ENCODE measurements around the gene IDH3B.
A peak's percentile ranks its signal among the peaks of the same experiment; 100 is the strongest.
"Not testable (repeated sequence)": the region's sequence is repeated elsewhere in the genome, so short reads cannot be mapped to it uniquely, and the experiment has no call there.

The IDH3B gene

DNA sequence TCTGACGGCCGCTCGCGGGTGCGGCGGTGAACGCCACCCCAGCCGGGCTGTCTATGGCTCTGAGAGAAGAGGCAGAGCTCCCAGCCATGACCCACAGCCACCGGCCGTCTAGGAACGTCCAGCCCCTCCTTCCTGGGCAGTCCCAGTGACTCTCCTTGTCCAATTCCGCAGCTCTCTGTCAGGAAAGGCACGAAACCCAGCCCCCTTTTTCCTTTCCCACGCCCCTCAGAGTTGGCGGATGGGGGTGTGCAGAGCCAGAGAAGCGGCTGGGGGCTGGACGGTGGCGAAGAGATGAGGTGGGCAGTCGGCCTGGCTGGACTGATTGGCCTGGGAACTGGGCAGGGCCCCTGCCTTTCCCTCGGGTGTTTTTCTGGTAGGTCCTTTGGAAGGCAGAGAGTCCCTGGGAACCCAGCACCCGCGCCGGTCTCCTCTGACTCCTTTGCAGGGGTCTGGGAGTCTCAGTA is 30.0 kb upstream of the IDH3B start:
- no peak for DNase-seq

DNA sequence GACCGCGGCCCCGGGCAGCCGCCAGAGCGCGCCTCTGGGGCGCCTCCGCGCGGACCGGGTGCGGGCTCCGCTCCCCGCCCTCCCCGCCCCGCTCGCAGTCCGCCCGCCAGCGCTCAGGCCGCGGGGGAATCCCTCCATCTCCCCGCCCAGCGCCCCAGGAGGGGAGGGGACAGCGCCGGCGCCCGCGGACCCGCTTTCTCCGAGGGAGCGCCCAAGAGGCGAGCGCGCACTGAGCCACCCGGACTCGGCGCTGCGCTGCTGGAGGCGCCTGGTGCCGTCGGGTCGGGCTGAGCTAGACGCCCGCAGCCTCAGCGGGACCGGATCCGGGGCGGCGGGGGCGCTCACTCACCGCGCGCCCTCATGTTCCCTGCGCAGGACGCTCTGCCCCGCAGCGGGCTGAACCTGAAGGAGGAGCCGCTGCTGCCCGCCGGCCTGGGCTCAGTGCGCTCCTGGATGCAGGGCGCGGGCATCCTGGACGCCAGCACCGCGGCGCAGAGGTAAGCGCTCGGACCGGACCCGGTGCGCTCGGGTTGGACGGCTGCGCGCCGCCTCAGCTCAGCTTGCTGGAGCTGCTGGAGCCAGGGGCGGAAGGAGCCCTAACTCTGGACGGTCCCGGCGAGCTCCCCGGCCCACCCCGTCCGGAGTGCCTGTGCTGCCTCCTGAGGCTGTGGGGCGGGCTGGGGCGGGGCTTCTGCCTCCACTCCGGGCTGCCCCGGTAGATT is 29.4 kb upstream of the IDH3B start:
- DNase-seq = peak; percentile 24 to 47 (median 41)

DNA sequence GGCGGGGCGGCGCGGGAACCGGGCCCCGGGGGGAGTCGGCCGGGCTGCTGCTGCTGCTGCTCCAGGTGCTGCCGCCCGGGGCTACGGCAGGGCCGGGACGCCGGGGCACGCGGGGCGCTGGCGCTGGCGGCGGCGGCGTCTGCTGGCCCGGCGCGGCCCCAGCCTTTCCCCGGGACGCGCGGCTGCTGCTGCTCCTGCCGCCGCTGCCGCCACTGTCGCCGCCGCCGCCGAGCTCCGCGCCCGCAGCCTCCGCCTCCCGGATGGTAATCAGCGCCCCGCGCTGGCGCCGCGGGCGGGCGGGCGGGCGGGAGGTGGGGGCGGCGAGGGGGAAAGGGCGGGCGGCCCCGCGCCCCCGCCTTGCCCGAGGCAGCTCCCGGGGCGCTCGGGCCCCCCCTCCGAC is 28.9 kb upstream of the IDH3B start:
- peak in 3 of 6 experiments; percentile 22 to 47 (median 27) for DNase-seq

DNA sequence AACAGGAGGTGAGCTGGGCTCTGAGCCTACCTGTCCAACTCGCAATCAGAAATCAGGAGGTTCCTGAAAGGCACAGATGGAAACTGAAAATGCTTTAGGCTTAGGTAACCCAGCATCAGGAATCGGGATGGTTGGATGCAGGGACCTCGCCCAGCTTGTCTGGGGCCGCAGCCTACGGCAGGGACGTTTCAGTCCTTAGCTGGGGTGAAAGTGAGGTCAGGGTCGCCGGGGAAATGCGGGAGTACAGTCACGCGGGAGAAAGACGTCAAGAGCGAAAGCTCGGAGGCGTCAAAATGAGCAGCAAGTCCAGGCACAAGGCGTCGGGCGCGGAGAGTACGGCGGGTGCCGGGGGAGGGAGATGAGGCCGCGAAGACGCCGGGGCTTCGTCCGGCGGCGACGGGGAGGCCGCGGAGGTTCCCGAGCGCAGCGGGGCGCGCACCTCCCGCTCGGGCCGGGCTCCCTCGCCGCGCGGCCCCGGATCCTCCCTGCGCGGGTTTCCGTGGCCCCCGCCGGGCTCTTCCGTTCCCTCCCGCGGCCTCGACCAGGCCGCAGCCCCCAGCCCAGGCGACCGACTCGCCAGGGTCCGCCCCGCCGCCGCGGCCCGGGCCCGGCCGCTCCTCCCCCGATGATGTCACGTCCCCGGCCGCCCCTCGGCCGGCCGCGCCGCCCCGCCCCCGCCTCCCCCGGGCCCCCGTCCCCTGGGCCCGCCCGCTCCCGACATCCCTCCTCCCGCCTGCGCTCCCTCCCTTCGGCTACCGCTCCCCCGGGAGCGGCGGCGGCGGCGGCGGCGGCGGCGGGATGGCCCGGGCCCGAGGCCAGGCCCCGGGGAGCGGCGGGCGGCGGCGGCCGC is 28.2 kb upstream of the IDH3B start, which contains the start of gene EBF4:
TSS of gene EBF4 (plus strand) at position 745 of the 850 bp plus-strand sequence. CDS start 866 bp downstream, outside the sequence.
- DNase-seq = peak in 3 of 6 experiments; percentile 17 to 42 (median 21)

DNA sequence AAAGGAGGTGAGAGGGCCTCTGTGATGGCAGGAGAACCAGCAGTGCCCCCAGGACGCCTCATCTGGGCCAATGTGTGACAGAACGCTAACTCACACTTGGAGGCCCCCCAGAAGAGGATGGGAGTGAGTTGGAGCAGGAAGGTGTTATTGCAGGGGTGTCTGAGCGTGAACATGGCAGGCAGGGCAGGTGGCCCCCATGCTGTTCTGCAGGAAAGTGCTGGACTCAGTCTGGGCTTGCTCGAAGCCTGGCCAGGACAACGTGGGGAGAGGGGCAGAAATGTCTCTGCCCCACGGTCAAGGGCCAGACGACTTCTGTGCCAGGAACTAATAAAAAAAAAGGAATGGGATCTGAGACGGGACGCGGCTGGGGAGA is 27.6 kb upstream of the IDH3B start:
- DNase-seq = no peak

DNA sequence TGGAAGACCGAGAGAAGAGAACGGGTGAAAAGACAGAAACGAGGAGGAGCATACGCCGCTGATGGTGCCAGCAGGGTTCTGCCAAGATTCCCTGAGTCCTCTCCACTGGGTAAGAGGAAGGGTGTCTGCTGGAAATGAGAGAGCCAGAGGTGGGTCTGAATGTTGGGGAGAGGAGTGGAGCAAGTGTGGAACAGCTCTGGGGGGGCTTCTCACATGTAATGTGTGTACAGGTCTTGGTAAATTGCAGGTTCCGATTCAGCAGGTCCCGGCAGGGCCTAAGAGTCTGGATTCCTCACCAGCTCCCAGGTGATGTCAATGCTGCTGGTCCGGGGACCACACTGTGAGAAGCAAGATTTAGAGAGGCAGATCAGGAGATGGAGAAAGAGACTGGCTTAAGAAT is 27.1 kb upstream of the IDH3B start:
- no peak for DNase-seq

DNA sequence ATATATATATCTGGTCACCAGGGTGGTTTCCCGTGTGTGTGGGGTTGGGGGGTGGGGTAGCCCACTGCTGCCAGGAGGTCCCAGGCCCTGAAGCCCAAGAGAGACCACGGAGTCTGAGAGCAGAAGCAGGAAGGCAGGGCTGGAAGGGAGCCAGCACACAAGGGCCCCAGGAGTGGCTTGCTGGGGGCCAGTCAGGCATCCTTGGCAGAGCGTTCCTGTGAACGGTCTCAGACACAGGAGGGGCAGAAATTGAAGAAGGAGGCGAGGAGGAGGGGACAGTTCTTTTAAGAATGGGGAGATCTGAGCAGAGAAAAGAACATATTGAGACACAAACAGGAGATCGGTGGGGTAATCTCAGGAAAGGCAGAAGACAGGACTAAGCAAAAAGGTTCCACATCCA is 26.7 kb upstream of the IDH3B start:
- no peak for DNase-seq

DNA sequence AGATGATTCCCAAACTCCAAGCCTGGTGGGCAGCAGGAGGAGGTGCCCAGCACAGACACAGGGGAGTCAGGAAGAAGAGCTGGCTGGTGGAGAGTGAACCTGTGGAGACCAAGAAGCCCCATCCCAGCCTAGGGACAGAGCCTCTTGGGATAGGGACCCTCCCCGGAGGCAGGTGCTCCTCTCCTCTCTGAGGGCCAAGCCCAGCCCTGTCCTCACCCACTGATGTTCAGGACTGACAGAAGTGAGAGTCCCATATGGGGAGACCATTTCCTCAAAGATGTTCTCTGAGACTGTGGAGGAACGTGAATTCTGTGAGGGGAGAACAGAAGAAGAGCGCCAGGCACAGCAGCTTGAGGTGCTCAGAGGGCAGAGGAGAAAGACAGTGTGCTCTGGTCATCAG is 26.2 kb upstream of the IDH3B start:
- no peak for DNase-seq

DNA sequence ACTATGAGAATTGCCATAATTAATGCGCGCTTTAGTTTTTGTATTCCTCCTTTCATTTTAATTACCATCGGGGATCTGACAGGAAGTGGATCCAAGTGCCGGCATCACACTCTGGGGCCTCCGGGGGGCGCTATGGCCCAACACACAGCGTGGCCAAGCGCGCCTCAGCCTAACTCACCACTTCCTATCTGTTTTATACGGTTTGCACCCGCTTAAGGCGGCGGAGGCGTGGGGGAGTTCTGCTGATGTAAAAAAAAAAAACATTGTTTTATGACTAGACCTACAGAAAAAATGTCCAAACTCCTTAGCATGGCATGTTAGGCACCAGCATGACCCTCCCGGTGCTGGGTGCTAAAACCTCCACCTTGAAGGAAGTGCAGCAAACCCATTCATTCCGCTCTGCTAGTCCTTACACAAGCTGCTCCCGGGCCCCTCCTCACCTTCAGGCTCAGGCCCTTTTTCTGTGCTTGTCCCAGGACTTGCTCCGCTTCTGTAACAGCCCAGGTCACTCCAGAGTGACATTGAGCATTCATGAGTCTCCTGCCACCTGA is 24.1 kb upstream of the IDH3B start:
- DNase-seq = peak; percentile 63 to 85 (median 69)

DNA sequence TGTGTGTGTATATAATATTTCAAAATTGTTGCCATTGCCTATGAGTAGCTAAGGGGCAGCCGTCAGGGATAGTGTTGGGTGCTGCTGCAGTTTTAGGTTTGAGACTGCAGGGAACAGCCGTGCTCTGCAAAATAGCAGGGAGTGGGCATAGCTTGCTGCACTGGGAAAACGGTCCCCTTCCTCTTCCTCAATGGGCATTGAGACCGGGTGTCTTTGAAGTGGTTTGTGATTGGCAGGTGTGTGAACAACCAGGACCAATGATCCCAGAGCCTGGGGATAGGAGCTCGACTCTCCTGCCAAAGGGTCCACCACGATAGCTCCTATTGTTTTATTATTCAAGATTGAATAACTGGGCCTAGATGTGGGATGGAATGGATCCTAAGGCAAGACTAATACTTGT is 23.5 kb upstream of the IDH3B start:
- no peak for DNase-seq

DNA sequence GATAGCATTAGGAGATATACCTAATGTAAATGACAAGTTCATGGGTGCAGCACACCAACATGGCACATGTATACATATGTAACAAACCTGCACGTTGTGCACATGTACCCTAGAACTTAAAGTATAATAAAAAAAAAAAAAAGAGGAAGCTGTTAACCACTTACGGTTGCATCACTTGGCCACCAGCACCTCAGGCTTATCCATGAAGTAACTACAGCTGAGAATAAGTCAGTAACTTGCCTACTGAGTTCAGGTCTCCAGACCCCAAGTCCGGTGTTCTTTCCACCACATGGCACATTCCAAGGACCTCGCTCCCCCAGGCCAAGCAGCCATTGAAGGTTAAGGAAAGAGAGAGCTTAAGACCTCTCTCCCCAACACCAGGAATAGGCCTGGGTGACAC is 20.8 kb upstream of the IDH3B start:
- DNase-seq = not testable (repeated sequence)

DNA sequence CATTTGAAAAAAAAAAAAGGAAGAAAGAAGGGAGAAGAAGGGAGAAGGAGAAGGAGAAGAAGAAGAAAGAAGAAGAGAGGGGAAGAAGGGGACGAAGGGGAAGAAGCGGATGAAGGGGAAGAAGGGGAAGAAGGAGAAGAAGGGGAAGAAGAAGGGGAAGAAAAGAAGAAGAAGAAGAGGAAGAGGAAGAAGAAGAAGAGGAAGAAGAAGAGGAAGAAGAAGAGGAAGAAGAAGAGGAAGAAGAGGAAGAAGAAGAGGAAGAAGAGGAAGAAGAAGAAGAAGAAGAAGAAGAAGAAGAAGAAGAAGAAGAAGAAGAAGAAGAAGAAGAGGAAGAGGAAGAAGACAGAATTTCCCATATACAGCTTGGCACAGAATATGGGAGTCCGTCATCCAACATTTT is 18.0 kb upstream of the IDH3B start:
- not testable (repeated sequence) for DNase-seq

DNA sequence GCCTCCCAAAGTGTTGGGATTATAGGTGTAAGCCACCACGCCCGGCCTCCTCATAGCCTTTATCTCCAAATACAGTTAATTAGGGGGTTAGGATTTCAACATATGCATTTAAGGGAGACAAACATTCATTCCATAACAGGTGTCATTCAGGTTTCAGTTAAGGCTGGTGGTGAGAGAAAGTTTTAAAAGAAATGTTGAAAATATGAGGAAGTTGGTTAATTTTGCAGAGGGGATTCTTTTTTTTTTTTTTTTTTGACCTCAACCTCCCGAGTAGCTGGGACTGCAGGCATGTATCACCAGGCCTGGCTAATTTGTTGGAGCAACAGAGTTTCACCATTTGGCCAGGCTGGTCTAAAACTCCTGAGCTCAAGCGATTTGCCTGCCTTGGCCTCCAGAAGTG is 16.0 kb upstream of the IDH3B start:
- no peak for DNase-seq

DNA sequence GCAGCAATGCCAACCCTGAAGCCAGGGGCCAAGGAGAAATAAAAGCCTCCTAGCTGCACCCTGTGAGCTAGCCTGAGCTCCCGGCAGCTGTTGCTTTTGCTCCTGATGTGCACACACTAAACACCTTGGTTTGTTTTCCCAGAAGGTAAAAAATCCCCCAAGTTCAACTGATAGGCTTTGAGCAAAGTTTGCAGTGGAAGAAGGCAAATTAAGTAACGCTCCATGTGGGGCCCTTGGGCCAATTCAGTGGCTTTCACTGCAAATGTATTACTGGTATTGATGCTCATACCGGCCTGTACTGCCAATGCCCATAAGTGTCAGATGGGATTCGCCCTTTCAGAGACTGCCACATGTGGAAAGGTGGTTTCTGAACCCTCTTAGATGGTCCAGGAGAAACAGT is 9.4 kb upstream of the IDH3B start:
- DNase-seq = no peak

DNA sequence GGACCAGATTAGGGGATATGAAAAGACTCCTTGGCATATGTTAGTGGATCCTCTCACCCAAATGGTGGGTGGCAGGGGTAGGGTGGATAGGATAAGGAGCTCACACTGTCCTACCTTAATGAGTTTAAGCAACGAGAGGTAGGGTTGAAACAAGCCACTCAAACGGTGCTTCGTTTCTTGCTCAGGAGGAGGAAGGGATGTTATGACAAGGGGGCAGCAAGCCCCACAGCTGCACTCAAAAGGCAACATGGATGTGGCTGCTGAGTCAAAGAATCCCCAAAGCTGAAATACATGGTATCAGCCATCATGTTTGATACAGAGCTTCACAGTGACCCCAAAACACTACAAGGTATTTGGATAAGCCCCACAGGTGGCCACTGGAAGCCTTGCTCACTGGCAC is 8.4 kb upstream of the IDH3B start:
- no peak for DNase-seq

DNA sequence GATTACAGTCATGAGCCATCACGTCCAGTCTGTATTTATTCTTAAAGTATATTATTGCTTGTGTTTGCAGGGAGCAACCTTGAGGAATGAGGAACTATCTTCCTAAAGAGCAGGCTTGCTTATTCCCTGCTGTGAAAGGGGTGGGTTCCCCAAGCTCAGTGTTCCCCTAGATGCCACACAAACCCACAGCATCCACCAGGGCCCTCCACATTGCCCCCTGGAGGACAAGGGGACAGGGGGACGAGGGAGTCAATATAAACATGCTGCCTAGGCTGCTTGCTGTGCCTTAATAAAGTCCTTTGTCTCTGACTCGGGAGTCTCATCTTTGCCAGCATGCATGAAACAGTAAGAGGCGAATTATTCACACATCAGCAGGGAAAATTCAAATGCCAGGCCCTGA is 8.0 kb upstream of the IDH3B start:
- no peak for DNase-seq

DNA sequence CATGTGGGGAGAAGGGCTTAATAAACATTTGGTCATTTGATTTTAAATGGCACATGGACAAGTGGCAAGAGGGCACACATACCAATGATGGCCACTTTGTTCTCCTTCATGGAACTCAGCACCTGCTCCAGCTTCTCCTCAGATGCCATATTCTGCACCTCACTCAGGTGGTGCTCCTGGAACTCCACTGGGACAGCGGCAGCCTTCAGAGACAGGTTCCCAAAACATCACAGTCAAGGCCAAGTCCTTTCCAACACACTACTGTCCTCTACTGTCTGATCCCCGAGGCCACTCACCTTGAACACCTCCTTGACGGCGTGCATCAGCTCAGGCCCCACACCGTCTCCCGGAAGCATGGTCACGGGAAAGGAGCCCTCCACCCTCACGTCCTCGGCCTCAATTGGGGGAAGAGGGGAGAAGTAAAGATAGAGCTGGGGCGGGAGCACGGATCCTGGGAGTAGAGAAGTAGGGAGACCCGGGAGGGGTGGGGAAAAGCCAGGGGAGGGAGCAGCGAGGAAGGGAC is 591 bp downstream of the IDH3B start:
- DNase-seq = no peak

DNA sequence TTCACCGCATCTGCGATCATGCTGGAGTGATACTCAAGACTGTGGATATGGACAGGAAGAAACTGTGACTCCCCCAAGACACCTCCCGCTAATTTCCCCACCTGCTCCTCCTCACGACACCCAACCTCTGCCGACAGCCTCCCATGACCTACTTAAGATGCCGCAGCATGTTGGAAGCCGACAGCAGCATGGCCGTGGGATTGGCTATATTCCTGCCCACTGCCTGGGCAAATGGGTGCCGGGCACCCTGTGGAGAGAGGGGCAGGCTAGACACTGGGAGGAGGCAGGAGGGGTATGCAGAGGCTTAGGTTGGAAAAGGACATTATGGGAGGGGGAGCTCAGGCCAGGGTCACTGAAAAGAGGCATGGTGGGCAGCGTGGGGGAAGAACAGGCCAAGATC is 4.5 kb downstream of the IDH3B start:
- no peak for DNase-seq

DNA sequence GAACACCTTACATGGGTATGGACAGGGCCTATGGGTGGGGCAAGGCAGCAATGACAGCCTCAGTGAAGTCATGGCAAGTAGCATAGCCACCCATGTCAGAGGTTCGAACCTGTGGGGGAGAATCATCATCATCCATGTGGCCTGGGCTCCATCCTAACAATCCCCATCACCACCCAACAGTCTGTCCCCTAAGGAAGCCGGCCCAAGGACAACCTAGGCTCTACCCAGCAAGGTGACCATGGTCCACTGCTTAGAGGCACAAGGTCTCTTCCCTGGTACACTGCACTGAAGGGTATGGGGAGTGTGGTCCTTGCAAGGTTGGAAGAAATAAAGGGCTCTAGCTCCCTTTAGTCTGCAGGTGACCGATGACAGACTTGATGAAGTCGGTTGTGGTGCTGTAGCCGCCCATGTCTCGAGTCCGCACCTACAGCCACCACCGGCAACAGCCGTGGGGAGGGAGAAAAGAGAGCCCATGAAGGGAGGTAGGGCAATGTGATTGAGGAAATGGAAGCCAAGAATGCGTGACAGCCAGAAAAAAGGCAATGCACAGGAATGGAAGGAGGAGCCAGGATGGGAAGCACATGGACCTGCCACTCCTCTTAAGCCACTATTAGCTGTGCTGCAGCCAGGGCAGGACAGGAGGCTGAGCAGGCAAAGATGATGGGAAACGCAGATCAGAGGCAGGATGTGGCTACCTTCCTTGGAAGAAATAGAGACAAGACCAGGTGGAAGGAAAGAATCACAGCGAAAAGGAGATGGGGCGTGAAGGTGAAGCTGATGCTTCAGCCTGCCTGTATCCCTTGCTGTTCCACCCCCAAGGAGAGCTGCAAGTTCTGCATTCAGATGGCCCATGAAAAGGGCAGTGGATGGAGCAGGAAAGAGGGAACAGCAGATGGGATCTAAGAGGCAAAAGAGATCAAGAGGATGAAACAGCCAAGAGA is 5.3 kb downstream of the IDH3B start:
- DNase-seq = no peak

DNA sequence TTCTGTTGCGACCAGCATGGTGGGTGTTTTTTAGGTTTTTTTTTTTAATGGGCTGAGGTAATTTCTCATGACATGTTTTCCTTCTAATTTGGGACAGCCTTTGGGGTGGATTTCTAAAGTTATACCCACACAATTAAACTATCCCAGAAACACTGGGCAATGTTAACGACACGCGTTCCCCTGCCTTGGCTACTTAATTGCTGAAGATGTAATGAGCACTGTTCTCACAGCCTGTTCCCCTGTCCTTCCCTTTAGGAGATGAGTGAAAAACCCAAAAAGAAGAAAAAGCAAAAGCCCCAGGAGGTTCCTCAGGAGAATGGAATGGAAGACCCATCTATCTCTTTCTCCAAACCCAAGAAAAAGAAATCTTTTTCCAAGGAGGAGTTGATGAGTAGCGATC is 6.3 kb downstream of the IDH3B start:
- DNase-seq = no peak

DNA sequence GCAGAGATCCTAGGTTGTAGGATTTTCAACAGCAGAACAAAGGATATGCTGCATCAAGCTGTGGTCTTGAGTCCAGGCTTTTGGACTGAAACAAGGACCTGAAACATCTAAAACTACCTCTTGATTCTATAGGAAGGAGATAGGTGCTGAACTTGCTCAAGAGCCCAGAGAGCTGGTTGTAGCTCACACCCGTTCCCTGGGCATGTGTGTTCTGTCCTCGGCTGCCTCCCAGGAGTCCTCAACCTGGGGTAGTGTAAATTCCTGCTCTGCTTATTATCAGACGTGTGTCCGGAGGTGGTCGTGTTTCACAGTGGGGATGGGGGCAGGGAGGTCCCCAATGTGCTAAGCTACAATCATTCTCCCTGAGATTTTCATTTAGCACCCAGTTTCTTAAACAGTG is 6.8 kb downstream of the IDH3B start:
- DNase-seq = no peak

DNA sequence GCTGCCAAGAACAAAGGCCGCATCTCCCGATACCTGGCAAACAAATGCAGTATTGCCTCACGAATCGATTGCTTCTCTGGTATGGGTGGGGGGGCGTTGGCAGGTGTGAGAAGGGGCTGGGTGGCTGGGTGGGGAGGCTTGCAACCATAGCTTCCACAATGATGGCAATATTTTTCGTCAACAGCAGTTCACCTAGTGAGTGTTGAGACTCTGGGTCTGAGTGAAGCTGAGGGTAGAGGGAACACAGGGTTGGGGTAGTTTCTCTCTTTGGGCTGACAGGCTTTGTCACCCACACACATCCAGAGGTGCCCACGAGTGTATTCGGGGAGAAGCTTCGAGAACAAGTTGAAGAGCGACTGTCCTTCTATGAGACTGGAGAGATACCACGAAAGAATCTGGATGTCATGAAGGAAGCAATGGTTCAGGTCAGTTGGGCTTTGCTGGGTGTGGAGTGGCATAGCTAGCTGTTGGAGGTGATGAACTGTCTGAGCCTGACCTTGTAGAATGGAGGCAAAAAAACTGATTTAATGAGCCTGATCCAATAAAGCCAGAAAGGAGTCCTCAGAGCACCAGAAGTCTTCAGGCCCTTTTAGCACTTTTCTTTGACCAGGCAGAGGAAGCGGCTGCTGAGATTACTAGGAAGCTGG is 7.4 kb downstream of the IDH3B start:
- DNase-seq = no peak
